LHCN-M2 (cell line): ENCODE measurements around the gene TUBB4B. TPM values are rescaled to one million over a fixed set of nuclear protein-coding genes. Genes with fewer than 3 reads are reported as not detected.

ENCODE experiments used
- DNase-seq: peaks from one replicate; pipeline ENCODE4 v3.0.0-alpha.2; 2012; ENCODE audit warnings: low read depth
- total RNA-seq: library from RNA; depleted of rRNA; stranded (reverse); fragments of >200 nt; gene quantifications from 2 replicates; pipeline ENCODE4 v1.2.3, GENCODE V29; 2014; rRNA removed

Gene TUBB4B
- total RNA-seq, 1 experiment from 2014 or later: 517 TPM

DNA sequence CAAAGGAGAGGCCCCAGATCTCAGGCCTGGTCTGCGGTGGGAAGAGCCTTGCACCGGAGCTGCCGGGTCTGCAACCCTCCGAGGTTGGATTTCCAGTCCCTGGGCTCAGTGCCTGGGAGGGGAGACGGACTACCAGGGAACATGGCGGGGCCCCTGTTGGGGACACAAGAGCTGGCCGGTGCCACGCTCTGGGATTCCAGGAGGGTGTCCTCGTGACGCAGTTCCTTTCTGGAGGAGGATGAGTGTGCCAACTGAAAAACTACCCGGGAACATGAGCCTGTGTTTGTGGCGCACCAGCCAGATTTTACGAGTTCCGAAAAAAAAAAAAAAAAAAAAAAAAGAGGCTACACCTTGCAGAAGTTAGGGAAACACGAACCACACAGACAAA, 52.0 kb downstream of the TUBB4B start:
- DNase-seq: no peak

Other genes starting within 250 kb of the TUBB4B start
- 53.2 and 67.3 TPM in 2 replicates for gene PAXX, start 248.9 kb upstream of the TUBB4B start, total RNA-seq
- 0.52 TPM in 1 of 2 replicates, not detected in the other for gene CLIC3, start 244.7 kb upstream of the TUBB4B start, total RNA-seq
- gene ABCA2, start 213.1 kb upstream of the TUBB4B start, total RNA-seq: 13.2 and 15.5 TPM in 2 replicates
- gene FUT7, start 209.2 kb upstream of the TUBB4B start, total RNA-seq: not detected in 2 replicates
- gene NPDC1, start 195.1 kb upstream of the TUBB4B start, total RNA-seq: 5.3 and 5.5 TPM in 2 replicates
- not detected in 2 replicates for gene ENTPD2, start 187.2 kb upstream of the TUBB4B start, total RNA-seq
- gene SAPCD2, start 170.7 kb upstream of the TUBB4B start, total RNA-seq: 16.1 and 17.7 TPM in 2 replicates
- gene UAP1L1, start 163.8 kb upstream of the TUBB4B start, total RNA-seq: 13.6 and 17.6 TPM in 2 replicates
- gene MAN1B1, start 154.3 kb upstream of the TUBB4B start, total RNA-seq: 78.4 and 92.8 TPM in 2 replicates
- 81.8 and 91.5 TPM in 2 replicates for gene DPP7, start 126.6 kb upstream of the TUBB4B start, total RNA-seq
- 0.29 TPM in 1 of 2 replicates, not detected in the other for gene GRIN1, start 102.1 kb upstream of the TUBB4B start, total RNA-seq
- not detected in 2 replicates for gene LRRC26, start 71.2 kb upstream of the TUBB4B start, total RNA-seq
- gene TMEM210, start 69.2 kb upstream of the TUBB4B start, total RNA-seq: 0.45 TPM in 1 of 2 replicates, not detected in the other
- gene ANAPC2, start 52.7 kb upstream of the TUBB4B start, total RNA-seq: 21.9 and 24.4 TPM in 2 replicates
- gene SSNA1, start 52.6 kb upstream of the TUBB4B start, total RNA-seq: 108 and 115 TPM in 2 replicates
- 6.3 and 10.7 TPM in 2 replicates for gene TPRN, start 40.5 kb upstream of the TUBB4B start, total RNA-seq
- gene TMEM203, start 35.6 kb upstream of the TUBB4B start, total RNA-seq: 45.7 and 50.1 TPM in 2 replicates
- gene NDOR1, start 35.6 kb upstream of the TUBB4B start, total RNA-seq: 15.4 and 16.9 TPM in 2 replicates
- 0.26 TPM in 1 of 2 replicates, not detected in the other for gene RNF208, start 19.0 kb upstream of the TUBB4B start, total RNA-seq
- gene CYSRT1, start 16.1 kb upstream of the TUBB4B start, total RNA-seq: 4.1 and 4.4 TPM in 2 replicates
- gene RNF224, start 13.8 kb upstream of the TUBB4B start, total RNA-seq: 0.06 and 0.23 TPM in 2 replicates
- 0.06 TPM in 1 of 2 replicates, not detected in the other for gene SLC34A3, start 10.4 kb upstream of the TUBB4B start, total RNA-seq
- not detected in 2 replicates for gene STPG3, start 10.0 kb downstream of the TUBB4B start, total RNA-seq
- 60.7 and 61.8 TPM in 2 replicates for gene NELFB, start 14.0 kb downstream of the TUBB4B start, total RNA-seq
- gene TOR4A, start 36.4 kb downstream of the TUBB4B start, total RNA-seq: 2.6 and 2.8 TPM in 2 replicates
- gene NRARP, start 61.0 kb downstream of the TUBB4B start, total RNA-seq: 0.06 TPM in 1 of 2 replicates, not detected in the other
- gene EXD3, start 181.9 kb downstream of the TUBB4B start, total RNA-seq: 4.0 and 6.5 TPM in 2 replicates
- 0.17 and 0.19 TPM in 2 replicates for gene NOXA1, start 182.1 kb downstream of the TUBB4B start, total RNA-seq
- not detected in 2 replicates for gene ENTPD8, start 200.1 kb downstream of the TUBB4B start, total RNA-seq
- 53.7 and 64.0 TPM in 2 replicates for gene NSMF, start 218.0 kb downstream of the TUBB4B start, total RNA-seq